ENCODE data around the gene BSCL2.
A peak's percentile ranks its signal among the peaks of the same experiment; 100 is the strongest.
"Not testable (repeated sequence)": the region's sequence is repeated elsewhere in the genome, so short reads cannot be mapped to it uniquely, and the experiment has no call there.

The BSCL2 gene

GRCh38 chr11:62667460-62667859 is 39.8 kb downstream of the BSCL2 start:
- peak in 1 of 10 donors; percentile 6 for DNase-seq
- intact Hi-C loops (cut with DNase I), result no loop called here

- intact Hi-C loops (cut with DNase I), result no loop called here
- peak in 3 of 10 donors; percentile 18 to 72 (median 54) for DNase-seq
Measured at GRCh38 chr11:62666259-62666926, 40.8 kb downstream of the BSCL2 start.

DNA sequence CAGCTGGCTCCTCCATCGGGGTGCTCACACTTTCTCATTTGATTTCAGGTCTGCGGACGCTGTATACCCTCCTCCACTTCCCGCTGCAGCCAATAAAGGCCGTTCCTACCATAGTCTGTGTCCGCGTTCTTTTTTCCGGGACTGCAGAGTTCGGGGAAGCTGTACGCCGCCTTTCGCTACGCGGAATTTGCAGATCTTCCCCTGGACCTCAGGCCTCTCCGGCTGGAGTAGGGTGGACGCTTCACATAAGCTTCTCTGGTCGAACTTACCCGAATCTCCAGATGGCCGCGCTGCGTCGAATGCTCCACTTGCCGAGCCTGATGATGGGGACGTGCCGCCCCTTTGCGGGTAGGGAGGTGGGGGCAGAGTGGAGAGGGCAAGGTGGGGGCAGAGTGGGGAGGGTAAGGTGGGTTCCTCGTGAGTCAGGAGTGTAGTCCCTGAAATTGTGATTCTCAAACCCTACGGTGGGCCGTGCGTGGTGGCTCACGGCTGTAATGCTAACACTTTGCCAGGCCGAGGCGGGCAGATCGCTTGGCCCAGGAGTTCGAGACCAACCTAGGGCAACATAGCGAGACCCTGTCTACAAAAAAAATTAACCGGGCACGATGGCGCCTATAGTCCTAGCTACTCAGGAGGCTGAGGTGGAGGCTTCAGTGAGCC is 41.5 kb downstream of the BSCL2 start:
- DNase-seq, result peak in 9 of 10 donors; percentile 30 to 92 (median 55)
- intact Hi-C loops (cut with DNase I), result no loop called here

GRCh38 chr11:62665075-62665598 is 42.1 kb downstream of the BSCL2 start, which contains the start of the genes C11orf98 and CSKMT:
Gene C11orf98, minus strand, starts transcription at chr11:62665210. Its CDS starts 41 bp downstream, at chr11:62665169.
Gene CSKMT, plus strand, starts transcription at chr11:62665312. Its CDS starts 568 bp downstream, at chr11:62665880.
- peak; percentile 95 to 100 (median 97) for DNase-seq
- intact Hi-C loops (cut with DNase I), result no loop called here

DNA sequence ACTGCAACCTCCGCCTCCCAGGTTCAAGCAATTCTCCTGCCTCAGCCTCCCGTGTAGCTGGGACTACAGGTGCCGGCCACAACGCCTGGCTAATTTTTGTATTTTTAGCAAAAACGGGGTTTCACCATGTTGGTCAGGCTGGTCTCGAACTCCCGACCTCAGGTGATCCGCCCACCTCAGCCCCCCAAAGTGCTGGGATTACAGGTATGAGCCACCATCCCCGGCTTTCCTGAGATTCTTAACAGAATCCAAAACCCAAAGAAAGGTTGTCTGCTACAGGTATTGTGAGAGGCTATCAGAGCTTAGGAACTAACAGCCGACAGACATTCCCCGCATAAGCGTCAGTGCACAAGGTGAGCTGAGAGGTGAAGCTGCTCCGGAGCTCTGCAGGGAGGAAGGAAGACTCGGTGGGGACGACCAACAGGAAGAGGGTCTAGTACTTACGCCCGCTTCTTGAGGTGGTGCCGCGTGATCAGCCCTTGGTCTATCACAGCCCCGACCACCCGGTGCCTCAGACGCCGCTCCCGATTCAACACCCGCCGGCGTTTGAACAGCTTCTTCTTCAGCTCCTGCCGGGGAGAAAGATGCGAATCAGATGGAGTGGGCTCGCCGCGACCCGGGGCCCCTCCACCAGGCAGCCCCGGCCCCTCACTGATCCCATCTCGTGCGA is 42.7 kb downstream of the BSCL2 start:
- DNase-seq, result peak in 3 of 10 donors; percentile 41 to 88 (median 52)

DNA sequence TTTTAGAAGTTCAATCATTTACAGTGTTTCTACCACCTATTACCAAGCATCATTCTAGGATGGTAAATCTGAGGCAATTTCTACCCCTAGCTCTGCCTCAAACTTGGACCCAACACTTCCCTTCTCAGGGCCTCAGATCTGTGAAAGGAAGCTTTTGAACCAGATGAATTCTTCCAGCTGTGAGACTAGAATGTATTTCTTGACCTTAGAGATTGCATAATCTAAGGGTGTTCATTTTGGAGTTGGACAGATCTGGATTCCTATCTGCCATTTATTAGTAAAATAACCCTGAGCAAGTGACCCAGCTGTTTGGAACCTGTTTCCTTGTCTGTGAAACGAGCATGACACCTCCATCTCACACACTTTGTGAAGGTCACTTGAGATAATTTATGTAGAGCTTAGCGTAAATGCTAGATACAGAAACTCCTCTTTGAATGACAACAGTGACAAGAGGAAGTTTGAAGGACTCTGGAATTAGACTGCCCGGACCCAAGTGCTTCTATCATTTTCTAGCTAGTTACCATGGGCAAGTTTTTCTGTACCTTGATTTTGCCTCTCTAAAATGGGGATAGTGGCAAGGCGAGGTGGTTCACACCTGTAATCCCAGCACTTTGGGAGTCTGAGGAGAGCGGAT is 50.3 kb downstream of the BSCL2 start:
- intact Hi-C loops (cut with DNase I), result no loop called here
- peak in 1 of 10 donors; percentile 4 for DNase-seq

More for the DNA sequence above, 42.7 kb downstream of the BSCL2 start:
- intact Hi-C loops (cut with DNase I), result no loop called here

DNA sequence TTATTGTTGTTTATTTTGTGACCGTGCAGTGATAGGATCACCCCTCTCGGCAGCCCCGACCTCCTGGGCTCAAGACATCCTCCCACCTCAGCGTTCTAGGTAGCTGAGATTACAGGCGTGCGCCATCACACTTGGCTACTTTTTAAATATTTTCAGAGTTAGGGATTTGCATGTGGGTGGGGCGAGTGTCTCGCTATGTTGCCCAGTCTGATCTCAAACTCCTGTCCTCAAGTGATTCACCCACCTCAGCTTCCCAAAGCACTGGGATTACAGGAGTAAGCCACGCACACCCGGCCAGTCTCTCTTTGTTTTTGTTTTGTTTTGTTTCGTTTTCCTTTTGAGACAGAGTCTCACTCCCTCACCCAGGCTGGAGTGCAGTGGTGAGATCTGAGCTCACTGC is 52.9 kb downstream of the BSCL2 start:
- intact Hi-C loops (cut with DNase I), result no loop called here
- DNase-seq, result peak in 1 of 10 donors; percentile 27

DNA sequence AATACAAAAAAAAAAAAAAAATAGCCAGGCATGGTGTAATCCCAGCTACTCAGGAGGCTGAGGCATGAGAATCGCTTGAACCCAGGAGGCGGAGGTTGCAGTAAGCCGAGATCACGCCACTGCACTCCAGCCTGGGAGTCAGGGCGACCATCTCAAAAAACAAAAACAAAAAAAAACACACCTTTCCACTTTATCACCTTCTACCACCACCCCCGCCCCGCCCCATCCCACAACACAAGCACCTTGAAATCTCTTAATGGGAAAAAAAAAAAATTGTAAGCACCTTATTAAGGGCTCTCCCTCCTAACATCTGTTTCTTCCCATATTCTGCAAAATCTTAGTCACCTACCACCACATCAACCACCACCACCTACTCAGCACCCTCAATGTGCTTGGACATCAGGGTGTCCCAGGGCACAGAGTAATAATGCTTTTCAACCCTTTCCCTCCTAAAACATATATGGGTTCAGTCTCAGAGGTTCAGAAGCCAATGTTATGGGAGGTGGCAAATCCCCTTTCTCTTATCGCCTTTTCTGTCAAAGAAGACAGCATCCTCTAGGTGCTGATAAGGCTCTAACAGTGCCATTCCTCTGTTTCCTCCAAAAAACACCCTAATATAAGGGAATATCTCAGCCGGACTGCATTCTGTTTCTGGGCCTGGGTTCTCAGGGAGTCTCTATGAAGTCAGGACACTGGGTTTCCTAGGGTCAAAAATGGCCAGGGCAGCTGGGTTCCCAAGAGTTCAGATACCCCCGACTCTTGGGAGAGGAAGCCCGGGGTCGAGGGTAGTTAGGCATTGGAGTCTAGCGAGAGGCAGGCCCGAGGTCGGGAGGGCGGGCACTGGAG is 54.8 kb downstream of the BSCL2 start:
- DNase-seq, result peak in 1 of 10 donors; percentile 86
- intact Hi-C loops (cut with DNase I), result loop anchor here (1.0 to 2.0 kb wide), 2 partner anchors 18 to 27 kb away; partner anchors contain the start of genes UBXN1 and UQCC3

- intact Hi-C loops (cut with DNase I), result not testable (repeated sequence)
- peak in 1 of 10 donors; percentile 47 for DNase-seq
Measured at GRCh38 chr11:62650283-62650682, 56.9 kb downstream of the BSCL2 start.

GRCh38 chr11:62649486-62649885 is 57.7 kb downstream of the BSCL2 start:
- peak in 1 of 10 donors; percentile 52 for DNase-seq
- intact Hi-C loops (cut with DNase I), result no loop called here

DNA sequence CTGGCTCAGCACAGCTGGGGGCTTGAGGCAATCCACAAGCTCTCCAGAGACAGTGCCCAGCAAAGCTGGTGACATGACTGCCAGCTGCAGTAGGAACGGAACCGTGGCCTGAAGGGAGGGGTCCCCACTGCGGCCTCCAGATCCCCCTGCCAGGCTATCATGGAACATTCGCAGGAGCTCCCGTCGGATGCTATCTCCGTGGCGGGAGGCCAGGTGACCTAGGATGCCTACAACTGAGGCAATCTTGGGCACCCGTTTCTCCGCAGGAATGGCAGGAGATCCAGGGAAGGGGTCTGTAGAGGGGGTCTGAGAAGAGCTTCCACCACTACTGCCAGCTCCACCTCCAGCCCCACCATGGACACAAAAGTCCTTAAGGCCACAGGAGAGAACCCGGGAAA is 58.3 kb downstream of the BSCL2 start:
- DNase-seq, result peak in 1 of 10 donors; percentile 67
- intact Hi-C loops (cut with DNase I), result no loop called here

GRCh38 chr11:62648185-62648966 is 58.8 kb downstream of the BSCL2 start:
- intact Hi-C loops (cut with DNase I), result no loop called here
- peak in 1 of 10 donors; percentile 69 for DNase-seq

DNA sequence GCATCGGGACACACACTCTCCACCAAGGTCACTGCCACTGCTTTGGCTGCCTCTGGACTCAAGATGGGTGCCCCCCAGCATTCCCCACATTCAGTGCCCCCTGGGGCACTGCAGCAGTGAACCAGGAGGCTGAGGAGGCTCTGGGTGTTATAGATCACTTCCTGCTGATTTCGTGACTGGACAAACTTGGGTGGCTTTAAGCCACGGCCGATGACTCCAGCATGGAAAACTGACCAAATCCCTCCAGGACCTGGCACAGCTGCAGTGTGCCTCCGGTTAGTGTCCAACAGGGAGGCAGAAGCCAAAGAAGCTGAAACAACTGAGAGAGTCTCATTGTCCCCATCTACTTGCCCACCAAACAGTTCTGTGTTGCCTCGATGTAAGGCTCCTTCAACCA is 59.6 kb downstream of the BSCL2 start:
- no peak for DNase-seq
- intact Hi-C loops (cut with DNase I), result no loop called here

DNA sequence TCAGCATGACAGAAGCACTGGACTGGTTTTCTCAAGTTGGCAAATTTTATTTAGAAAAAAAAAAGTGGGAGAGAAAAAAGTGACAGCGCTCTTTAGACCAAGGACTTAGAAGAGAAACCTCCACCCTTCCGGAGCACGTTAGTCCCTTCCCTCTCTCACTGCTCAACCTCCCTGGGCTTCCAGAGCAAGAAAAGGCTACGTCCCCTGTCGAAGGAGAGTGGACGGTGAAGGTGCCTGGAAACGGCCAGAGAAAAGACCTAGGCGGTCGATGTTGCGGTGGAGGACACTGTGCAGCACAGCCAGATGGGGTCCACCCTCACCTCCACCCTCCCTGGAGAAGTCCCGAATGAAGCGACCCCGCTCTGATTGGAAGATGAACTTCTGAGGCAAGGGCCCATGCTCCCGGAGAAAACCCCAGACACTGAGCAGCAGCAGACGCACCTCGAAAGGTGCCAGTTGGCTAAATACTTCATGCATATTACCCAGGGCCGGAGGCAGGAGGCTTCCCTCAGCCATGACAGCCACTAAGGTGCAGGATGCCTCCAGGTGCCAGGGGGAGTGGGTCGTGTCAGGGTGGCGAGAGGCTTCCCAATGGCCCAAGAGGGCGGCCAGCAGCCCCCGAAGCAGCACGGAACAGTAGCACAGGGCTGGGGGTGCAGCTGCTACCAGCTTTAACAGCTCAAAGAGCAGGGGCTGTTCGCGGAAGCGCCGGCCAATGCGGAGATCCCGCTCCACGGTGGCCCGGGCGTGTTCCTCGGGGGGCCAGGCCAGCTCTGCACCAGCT is 60.2 kb downstream of the BSCL2 start:
- intact Hi-C loops (cut with DNase I), result loop anchor here (1.0 kb wide), 1 partner anchor 25 kb away; no protein-coding TSS in a partner anchor

GRCh38 chr11:62645946-62646824 is 61.0 kb downstream of the BSCL2 start, which contains the start of gene GANAB:
Gene GANAB, minus strand, starts transcription at chr11:62646613. Its CDS starts 14 bp downstream, at chr11:62646599.
- intact Hi-C loops (cut with DNase I), result loop anchor here (1.0 kb wide), 1 partner anchor 24 kb away; no protein-coding TSS in a partner anchor
- DNase-seq, result peak; percentile 98 to 100 (median 99)

More for the DNA sequence above, 60.2 kb downstream of the BSCL2 start:
- peak in 1 of 10 donors; percentile 81 for DNase-seq

DNA sequence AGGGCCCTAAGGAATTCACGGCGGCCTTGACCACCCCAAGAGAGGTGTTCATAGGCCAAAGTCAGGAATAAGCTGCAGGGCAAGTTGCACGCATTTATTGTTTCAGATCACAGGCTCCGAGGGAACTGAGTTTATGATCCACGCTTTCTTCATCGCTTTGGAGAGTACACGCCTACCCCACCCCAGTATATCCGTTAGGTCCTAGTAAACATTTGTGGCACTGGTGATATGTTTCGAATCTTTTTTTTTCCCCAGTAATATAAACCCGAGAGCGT is 61.6 kb downstream of the BSCL2 start:
- DNase-seq, result no peak
- intact Hi-C loops (cut with DNase I), result no loop called here

- intact Hi-C loops (cut with DNase I), result no loop called here
- DNase-seq, result peak in 1 of 10 donors; percentile 57
Measured at GRCh38 chr11:62644220-62644619, 63.0 kb downstream of the BSCL2 start.

Measured in posterior cingulate gyrus (tissue), 11 donors.